Embryonic facial prominence (tissue), 1 donor: ENCODE data around the gene LENG9.
A peak's percentile ranks its signal among the peaks of the same experiment; 100 is the strongest.
"Not testable (repeated sequence)": the region's sequence is repeated elsewhere in the genome, so short reads cannot be mapped to it uniquely, and the experiment has no call there.

Experiments used
- DNase-seq: peaks from one replicate; pipeline ENCODE4 v3.0.0-alpha.2; 2016; ENCODE audit errors: extremely low spot score

LENG9 gene

GRCh38 chr19:54463531-54464043, at the start of gene LENG9:
LENG9 (minus strand) TSS chr19:54463778; CDS start chr19:54463526, 252 bp downstream.
- DNase-seq = peak; percentile 96

- not testable (repeated sequence) for DNase-seq
Measured at GRCh38 chr19:54509200-54509940, 45.8 kb upstream of the LENG9 start.

- not testable (repeated sequence) for DNase-seq
Measured at GRCh38 chr19:54508487-54508886, 44.9 kb upstream of the LENG9 start.

GRCh38 chr19:54507824-54508223, 44.2 kb upstream of the LENG9 start:
- no peak for DNase-seq

GRCh38 chr19:54507038-54507717, 43.6 kb upstream of the LENG9 start:
- not testable (repeated sequence) for DNase-seq

GRCh38 chr19:54506079-54506478, 42.5 kb upstream of the LENG9 start:
- DNase-seq = no peak

- DNase-seq = not testable (repeated sequence)
Measured at GRCh38 chr19:54505542-54505941, 42.0 kb upstream of the LENG9 start.

GRCh38 chr19:54502518-54503048, 39.0 kb upstream of the LENG9 start, which contains the start of gene LAIR2:
LAIR2 (plus strand) TSS chr19:54502831; CDS start chr19:54502919, 88 bp downstream.
- DNase-seq = no peak

- not testable (repeated sequence) for DNase-seq
Measured at GRCh38 chr19:54498451-54498772, 34.8 kb upstream of the LENG9 start.

GRCh38 chr19:54497747-54498450, 34.3 kb upstream of the LENG9 start:
- DNase-seq = not testable (repeated sequence)

DNA sequence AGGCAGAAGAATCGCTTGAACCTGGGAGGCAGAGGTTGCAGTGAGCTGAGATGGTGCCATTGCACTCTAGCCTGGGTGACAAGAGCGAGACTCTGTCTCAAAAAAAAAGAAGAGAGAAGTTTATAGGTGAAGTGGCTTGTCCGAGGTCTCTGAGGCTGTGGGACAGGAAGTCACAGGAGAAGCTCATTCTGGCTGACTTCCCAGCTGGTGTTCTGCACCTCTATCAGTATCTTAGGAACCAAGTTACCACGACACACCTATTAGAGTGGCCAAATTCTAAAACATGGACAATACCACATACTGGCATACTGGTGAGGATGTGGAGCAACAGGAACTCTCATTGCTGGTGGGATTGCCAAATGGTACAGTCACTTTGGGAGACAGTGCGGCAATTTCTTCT, 31.7 kb upstream of the LENG9 start:
- DNase-seq = not testable (repeated sequence)

- DNase-seq = no peak
Measured at GRCh38 chr19:54493967-54494585, 30.5 kb upstream of the LENG9 start.

DNA sequence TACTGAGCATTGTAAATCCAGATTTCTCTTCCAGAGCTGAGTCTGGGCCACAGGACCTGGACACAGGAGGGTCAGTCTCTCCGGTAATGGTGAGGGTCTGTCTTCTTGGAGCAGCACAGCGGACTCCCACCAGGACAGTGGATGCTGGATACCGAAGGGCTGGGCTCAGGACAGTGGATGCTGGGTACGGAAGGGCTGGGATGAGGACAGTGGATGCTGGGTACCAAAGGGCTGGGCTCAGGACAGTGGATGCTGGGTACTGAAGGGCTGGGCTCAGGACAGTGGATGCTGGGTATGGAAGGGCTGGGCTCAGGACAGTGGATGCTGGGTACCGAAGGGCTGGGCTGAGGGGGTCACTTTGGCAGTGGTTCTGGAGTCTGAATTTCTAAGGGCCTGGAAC, 29.5 kb upstream of the LENG9 start:
- not testable (repeated sequence) for DNase-seq

DNA sequence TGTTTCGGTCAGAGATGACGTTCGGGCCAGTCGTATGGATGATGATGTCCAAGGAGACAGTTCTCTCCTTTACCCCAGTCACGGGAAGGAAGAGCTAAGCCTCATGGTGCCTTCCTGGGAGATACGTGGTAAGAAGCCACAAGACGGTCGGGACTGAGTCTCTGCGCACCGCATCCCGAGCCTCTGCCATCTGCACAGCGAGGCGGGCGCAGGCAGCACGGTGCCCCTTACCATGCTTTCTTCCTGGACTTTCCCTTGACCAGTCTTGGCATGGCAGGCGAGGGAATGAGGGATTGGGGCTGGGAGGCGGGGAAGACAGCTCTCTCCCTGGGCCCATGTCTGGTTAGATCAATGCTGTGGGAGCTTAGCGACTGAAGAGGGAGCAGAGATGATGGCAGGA, 29.0 kb upstream of the LENG9 start:
- no peak for DNase-seq

DNA sequence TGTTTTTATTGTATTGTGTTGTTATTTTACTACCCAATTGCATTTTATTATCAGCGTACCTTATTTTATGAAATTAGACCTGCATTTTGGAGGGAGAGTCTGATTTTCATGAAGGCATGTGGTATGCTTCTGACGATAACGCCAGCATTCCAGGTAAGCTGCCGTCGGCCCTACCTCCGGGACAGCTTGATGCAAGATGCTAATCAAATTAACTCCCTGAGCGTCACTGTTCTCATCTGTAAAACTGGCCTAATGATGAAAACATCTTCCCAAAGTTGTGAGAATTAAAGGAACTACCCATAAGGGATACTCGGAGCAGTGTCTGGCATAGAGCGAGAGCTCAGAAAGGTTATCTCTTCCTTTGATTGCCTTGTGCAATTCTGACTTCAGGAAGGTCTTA, 26.2 kb upstream of the LENG9 start:
- no peak for DNase-seq

GRCh38 chr19:54489341-54489740, 25.8 kb upstream of the LENG9 start:
- no peak for DNase-seq

DNA sequence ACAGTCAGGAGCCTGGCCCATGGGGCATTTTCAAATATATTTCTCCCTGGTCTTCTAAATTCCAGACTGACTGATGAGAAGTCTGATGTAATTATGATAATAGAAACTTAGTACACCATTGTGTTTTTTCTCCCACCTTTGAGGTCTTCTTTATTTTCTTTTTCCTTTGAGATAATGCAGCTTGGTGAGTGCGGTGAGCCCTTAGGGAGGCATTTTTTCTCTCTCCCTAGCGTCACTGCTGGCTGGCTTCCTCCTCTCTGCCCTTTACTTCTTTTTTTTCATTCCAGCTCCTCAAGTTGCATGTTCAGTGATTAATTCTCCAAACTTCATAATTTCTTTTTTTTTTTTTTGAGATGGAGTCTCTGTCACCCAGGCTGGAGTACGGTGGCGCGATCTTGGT, 22.3 kb upstream of the LENG9 start:
- no peak for DNase-seq

DNA sequence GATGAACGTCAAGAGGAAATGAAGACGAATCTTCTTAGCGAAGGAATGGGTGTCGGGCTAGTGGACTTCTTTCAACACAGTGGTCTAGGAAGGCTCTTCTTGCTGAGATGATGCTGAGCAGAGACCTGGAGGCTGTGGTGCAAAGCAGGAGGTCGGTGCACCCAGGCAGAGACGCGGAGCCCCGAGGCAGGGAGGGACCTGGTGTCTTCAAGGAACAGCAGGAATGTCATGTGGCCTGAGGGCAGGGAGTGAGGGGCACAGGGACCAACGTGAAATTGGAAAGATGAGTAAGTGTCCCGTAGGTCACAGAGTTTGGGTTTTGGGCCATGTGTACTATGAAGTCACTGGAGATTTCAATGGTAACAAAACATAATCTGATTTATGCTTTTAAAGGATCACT, 20.9 kb upstream of the LENG9 start:
- DNase-seq = no peak

DNA sequence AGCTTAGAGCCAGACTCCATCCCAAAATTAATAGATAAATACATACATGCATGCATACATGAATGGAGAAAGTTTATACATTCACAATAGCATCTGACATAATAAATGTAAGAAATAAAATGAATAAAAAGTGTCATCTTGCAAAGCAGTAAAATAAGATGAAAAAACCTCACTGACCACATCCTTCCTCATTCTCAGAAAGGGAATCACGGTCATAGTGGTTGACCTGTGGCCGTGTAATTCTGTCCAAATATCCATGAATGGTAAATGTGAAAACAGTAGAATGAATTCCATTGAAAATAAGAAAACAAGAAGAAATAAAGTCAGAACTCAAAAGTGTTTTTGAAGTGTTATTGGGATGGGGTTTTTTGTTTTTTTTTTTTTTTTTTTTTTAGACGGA, 19.3 kb upstream of the LENG9 start:
- no peak for DNase-seq

GRCh38 chr19:54481326-54481930, 17.9 kb upstream of the LENG9 start:
- no peak for DNase-seq

DNA sequence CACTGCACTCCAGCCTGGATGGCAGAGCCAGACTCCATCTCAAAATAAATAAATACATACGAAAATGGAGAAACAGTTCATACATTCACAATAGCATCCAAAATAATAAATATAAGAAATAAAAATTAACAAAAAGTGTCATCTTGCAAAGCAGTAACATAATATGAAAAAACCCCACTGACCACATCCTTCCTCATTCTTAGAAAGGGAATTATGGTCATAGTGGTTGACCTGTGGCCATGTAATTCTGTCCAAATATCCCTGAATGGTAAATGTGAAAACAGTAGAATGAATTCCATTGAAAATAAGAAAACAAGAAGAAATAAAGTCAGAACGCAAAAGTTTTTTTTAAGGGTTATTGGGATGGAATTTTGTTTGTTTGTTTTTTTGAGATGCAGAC, 16.5 kb upstream of the LENG9 start:
- no peak for DNase-seq
